NCI-H82 treated with DMSO at 0.1 percent for 48 hours (cell line): ENCODE data around the gene COL12A1.

ENCODE experiments used
- DNase-seq: peaks from one replicate; lab custom pipeline; 2025; ENCODE audit not compliant: unreplicated experiment; lab: John Stamatoyannopoulos, UW

The COL12A1 gene

DNA sequence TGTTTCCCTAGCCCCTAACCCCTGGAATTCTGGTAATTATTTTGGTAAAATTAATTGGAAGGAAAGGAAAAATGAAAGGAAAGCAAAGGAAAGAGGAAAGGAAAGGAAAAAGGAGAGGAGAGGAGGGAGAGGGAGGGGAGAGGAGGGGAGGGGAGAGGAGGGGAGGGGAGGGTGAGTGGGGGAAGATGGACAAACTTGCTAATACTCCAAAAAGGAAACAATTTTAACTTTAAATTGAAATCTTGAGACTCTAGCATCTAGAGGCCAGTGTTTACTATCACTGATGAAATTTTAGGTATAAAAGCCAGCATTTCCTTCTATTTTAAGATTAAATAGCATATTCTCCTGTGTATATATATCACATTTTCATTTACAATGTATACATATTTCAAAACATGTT is 156.5 kb downstream of the COL12A1 start:
- no peak for DNase-seq

GRCh38 chr6:75044846-75045245 is 161.0 kb downstream of the COL12A1 start:
- no peak for DNase-seq

DNA sequence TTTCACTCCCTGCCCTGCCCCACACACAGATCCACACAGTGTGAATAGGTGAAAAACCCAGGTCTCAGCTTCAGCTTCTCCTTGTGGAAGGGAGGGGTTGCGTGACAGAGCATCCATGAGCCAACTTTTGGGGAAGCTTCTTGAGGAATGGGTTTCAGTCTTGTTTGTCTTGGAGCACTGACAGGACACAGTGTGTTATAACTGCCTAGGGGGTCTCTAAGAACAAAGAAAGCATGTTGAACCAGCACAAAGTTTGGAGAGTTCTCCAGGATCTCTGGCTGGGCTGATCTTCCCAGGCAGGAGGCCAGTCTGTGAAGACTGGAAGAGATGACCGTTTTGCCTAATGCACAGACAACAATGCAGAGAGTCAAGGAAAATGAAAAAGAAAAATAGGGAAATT is 164.5 kb downstream of the COL12A1 start:
- no peak for DNase-seq
